Stimulated activated naive B cell treated with anti-CD40 and anti-IgM and Interleukin-4, amounts not matched to agents 10 μg/mL and 1 μg/mL and 100 μg/mL, for 72 hours (primary cell): ENCODE measurements around the gene NELFB.
A peak's percentile ranks its signal among the peaks of the same experiment; 100 is the strongest.

ENCODE experiments used
- ATAC-seq, 2 donors: fragments of 150-1000 bp; cut with Tn5 transposase; replicated peaks; 2 replicates each; pipeline ENCODE4 v1.10.0; 2021; ENCODE audit warnings: moderate library complexity in 1 of 2
- DNase-seq: peaks from one replicate; pipeline ENCODE4 v3.0.0; 2021
- H3K27ac Mint-ChIP-seq: one replicate; pipeline ENCODE4 v1.8.0; 2022; ENCODE audit warnings: mild to moderate bottlenecking, mixed read lengths
- H3K27me3 Mint-ChIP-seq, 2 donors: one replicate each; pipeline ENCODE4 v1.8.0; 2022; ENCODE audit warnings: mixed read lengths in 2 of 2
- H3K36me3 Mint-ChIP-seq, 2 donors: one replicate each; pipeline ENCODE4 v1.8.0; 2022; ENCODE audit warnings: mixed read lengths in 2 of 2, mild to moderate bottlenecking in 1 of 2
- H3K4me1 Mint-ChIP-seq, 2 donors: one replicate each; pipeline ENCODE4 v1.8.0; 2022; ENCODE audit warnings: mixed read lengths in 2 of 2, mild to moderate bottlenecking in 1 of 2
- H3K4me3 Mint-ChIP-seq, 2 donors: one replicate each; pipeline ENCODE4 v1.8.0; 2022; ENCODE audit warnings: mild to moderate bottlenecking in 2 of 2, mixed read lengths in 2 of 2, moderate library complexity in 1 of 2
- H3K9me3 Mint-ChIP-seq, 2 donors: one replicate each; pipeline ENCODE4 v1.8.0; 2022; ENCODE audit warnings: mixed read lengths in 2 of 2, mild to moderate bottlenecking in 1 of 2

The NELFB gene

GRCh38 chr9:137272241-137273094 lies 17.3 kb downstream of the NELFB start:
- Mint-ChIP-seq H3K27ac (no peak overlapping the region), H3K27me3 (no peaks in the 10 kb centered on the region), H3K36me3 (peaks cover 40 to 53% of the 10 kb centered on the region in 2 donors), H3K4me3 (no peak overlapping the region), H3K4me1 (peaks cover 44 to 62% of the 10 kb centered on the region in 2 donors), H3K9me3 (no peaks in the 10 kb centered on the region)
- ATAC-seq (no peak), DNase-seq (no peak)

- peaks cover 38 to 56% of the 10 kb centered on the region in 2 donors for H3K4me1 Mint-ChIP-seq
- H3K9me3 Mint-ChIP-seq = no peaks in the 10 kb centered on the region
- ATAC-seq (no peak), DNase-seq (no peak)
- no peaks in the 10 kb centered on the region for H3K27me3 Mint-ChIP-seq
- H3K4me3 Mint-ChIP-seq = no peak overlapping the region
- H3K36me3 Mint-ChIP-seq = peaks cover 34 to 46% of the 10 kb centered on the region in 2 donors
- H3K27ac Mint-ChIP-seq = no peak overlapping the region
Measured at GRCh38 chr9:137273095-137273490, 18.0 kb downstream of the NELFB start.

DNA sequence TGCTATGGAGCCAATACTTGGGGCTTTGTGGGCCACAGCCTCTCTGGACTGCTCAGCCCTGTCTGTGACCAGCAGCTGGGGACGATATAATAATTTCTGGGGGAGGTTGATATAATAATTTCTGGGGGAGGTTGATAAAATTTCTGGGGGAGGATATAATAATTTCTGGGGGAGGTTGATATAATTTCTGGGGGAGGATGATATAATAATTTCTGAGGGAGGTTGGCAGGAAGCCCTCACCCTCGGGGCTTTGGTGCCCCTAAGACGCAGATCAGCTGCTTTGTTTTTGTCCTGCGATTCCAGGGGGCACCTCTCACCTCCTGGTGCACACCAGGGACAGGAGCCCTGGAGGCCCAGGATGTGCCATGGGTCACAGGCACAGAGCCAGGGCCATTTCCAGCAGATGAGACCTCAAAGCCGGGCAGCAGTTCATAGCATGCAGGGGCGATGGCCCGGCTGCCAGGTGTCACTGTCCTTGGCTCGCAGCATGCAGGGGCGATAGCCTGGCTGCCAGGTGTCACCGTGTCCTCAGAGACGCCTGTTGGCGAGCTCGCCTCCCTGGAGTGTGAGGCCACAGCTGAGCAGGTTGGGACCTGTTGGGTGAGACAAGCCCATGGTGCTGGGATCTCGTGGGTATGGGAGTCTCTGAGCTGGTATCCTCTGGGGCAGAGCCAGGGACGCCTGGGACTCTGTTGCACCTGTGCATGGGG lies 18.6 kb downstream of the NELFB start:
- DNase-seq (no peak), ATAC-seq (no peak)
- H3K4me3 Mint-ChIP-seq = no peak overlapping the region
- H3K36me3 Mint-ChIP-seq = peaks cover 27 to 40% of the 10 kb centered on the region in 2 donors
- no peak overlapping the region for H3K27ac Mint-ChIP-seq
- peaks cover 33 to 49% of the 10 kb centered on the region in 2 donors for H3K4me1 Mint-ChIP-seq
- H3K27me3 Mint-ChIP-seq = no peaks in the 10 kb centered on the region
- no peaks in the 10 kb centered on the region for H3K9me3 Mint-ChIP-seq

GRCh38 chr9:137275203-137275587 lies 20.1 kb downstream of the NELFB start:
- no peaks in the 10 kb centered on the region for H3K27me3 Mint-ChIP-seq
- peak overlapping the region; percentile 80 for H3K27ac Mint-ChIP-seq
- DNase-seq (no peak), ATAC-seq (no peak)
- H3K9me3 Mint-ChIP-seq = no peaks in the 10 kb centered on the region
- peaks cover 20 to 27% of the 10 kb centered on the region in 2 donors for H3K36me3 Mint-ChIP-seq
- H3K4me3 Mint-ChIP-seq = peak overlapping the region; percentile 51 to 57
- H3K4me1 Mint-ChIP-seq = peaks cover 26 to 41% of the 10 kb centered on the region in 2 donors

DNA sequence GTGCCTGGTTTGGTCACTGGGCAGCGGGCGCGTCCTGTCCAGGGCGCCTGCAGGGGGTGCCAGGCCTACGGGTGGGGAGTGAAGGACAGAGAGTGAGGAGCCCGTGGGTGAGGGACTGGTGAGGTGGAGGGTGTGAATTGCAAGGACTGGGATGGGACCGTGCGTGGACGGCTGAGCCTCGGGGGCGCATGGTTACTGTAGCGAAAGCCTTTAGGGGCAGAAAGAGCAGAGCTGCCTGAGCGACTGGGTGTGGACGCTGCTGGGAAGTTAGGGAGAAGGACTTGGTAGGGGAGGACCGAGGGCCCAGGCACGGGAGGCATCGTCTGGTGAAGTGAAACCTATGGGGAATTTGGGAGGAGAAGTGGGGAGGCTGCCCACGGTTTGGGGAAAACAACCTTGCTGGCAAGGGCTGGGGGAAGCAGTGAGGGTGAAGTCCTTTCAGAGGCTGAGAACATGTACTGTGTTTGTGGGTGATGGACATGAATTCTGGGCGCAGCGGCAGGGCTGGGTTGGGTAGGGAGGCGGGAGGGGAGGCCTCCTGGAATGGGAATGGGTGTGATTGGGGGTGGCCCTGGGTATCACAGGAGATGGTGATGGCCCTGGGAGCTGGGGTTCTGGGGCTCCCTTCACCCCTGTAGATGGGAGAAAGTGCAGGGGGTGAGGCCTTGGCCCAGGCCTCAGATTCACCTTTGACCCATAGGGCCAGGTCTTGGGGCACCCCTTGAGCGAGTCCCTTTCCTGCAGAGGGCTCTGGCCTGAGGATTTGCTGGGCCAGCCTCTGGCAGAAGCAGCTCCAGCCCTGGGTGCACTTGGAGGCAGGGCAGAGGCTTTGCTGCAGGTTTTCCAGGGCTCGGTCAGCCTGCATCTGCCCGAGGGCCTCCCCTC lies 20.7 kb downstream of the NELFB start:
- peak overlapping the region; percentile 51 to 57 for H3K4me3 Mint-ChIP-seq
- peak overlapping the region; percentile 80 for H3K27ac Mint-ChIP-seq
- ATAC-seq = no peak
- H3K36me3 Mint-ChIP-seq = peaks cover 20 to 27% of the 10 kb centered on the region in 2 donors
- no peaks in the 10 kb centered on the region for H3K27me3 Mint-ChIP-seq
- no peaks in the 10 kb centered on the region for H3K9me3 Mint-ChIP-seq
- H3K4me1 Mint-ChIP-seq = peaks cover 26 to 40% of the 10 kb centered on the region in 2 donors
- DNase-seq = no peak

GRCh38 chr9:137276473-137277328 lies 21.6 kb downstream of the NELFB start:
- Mint-ChIP-seq H3K27me3 (no peaks in the 10 kb centered on the region), H3K27ac (peak overlapping the region; percentile 98), H3K36me3 (peaks cover 16 to 20% of the 10 kb centered on the region in 2 donors), H3K9me3 (no peaks in the 10 kb centered on the region), H3K4me3 (peak overlapping the region; percentile 89 to 93), H3K4me1 (peaks cover 24 to 33% of the 10 kb centered on the region in 2 donors)
- DNase-seq (no peak), ATAC-seq (peak; percentile 28 to 37)

GRCh38 chr9:137277329-137278041 lies 22.4 kb downstream of the NELFB start, which contains the start of gene TOR4A:
TOR4A (plus strand) TSS chr9:137277726; CDS start chr9:137278690, 964 bp downstream.
- peaks cover 25 to 41% of the 10 kb centered on the region in 2 donors for H3K4me1 Mint-ChIP-seq
- H3K4me3 Mint-ChIP-seq = peak within 1 kb of the TSS; percentile 89 to 93
- peak within 1 kb of the TSS; percentile 98 for H3K27ac Mint-ChIP-seq
- peak; percentile 77 to 81 for ATAC-seq
- no peaks in the 10 kb centered on the region for H3K9me3 Mint-ChIP-seq
- peaks cover 19 to 22% of the 10 kb centered on the region in 2 donors for H3K36me3 Mint-ChIP-seq
- DNase-seq = peak; percentile 66
- no peaks in the 10 kb centered on the region for H3K27me3 Mint-ChIP-seq

DNA sequence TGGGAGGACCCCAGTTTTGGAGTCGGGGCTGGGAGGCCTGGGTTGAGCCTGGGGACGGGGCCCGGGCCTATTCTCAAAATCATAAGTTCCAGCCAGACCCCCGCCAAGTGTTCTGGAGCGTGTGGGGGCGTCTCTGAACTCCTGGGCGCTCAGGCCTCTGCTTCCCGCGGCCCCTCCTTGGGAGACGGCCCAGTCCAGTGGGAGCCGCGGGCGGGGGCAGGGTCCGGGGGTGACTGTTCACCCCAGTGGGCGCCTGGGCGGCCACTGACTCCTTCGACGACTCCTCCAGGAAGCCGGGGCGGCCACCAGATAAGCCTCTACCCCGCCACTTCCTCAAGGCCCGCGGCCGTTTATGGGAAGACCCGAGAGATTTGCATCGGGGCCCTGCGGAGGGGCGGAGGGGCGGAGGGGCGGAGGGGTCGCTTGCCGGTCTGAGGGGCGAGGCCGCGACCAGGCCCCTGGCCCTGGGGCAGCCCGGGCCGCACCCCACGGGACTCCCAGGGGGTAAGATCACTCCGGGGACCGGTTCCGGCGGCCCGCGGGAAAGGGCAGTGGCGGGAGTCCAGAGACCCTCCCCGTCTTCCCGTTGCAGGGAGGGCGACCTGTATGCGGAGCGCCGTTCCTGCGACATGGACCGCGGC lies 23.1 kb downstream of the NELFB start:
- H3K27ac Mint-ChIP-seq = peak overlapping the region; percentile 98
- H3K36me3 Mint-ChIP-seq = peaks cover 20 to 23% of the 10 kb centered on the region in 2 donors
- peak overlapping the region; percentile 89 to 93 for H3K4me3 Mint-ChIP-seq
- H3K27me3 Mint-ChIP-seq = no peaks in the 10 kb centered on the region
- ATAC-seq = peak; percentile 21 to 26
- no peak for DNase-seq
- peaks cover 30 to 48% of the 10 kb centered on the region in 2 donors for H3K4me1 Mint-ChIP-seq
- H3K9me3 Mint-ChIP-seq = no peaks in the 10 kb centered on the region

DNA sequence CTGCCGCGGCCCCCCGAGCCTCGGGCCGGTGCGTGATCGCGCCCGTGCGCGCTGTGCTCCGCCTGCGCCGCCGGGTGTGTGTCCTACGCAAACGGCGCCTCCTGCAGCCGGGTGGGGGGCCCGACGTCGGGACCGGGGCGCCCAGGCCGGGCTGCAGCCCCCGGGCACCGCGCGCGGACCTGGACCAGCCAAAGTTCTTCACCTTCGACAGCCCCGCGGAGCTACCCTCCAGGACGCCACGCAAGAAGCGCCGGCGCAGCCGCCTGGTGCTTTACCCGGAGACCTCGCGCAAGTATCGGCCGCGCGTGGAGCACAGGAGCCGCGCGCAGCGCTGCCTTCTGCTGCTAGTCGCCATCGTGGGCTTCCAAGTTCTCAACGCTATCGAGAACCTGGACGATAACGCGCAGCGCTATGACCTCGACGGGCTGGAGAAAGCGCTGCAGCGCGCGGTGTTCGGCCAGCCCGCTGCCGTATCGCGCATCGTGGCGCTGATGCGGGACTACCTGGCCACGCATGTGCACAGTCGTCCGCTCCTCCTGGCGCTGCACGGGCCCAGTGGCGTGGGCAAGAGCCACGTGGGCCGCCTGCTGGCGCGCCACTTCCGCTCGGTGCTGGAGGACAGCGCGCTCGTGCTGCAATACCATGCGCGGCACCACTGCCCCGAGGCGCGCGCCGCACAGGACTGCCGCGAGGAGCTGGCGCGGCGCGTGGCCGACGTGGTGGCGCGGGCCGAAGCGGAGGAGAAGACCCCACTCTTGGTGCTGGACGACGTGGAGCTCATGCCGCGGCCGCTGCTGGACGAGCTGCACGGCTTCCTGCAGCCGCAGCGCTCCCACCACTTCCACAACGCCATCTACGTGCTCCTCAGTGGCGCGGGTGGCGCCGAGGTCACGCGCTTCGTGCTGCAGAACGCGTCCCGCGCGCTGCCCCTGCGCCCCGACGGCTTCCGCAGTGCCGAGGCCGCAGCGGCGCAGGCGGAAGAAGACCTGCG lies 23.9 kb downstream of the NELFB start:
- Mint-ChIP-seq H3K27ac (no peak overlapping the region), H3K27me3 (no peaks in the 10 kb centered on the region), H3K4me1 (peaks cover 30 to 48% of the 10 kb centered on the region in 2 donors), H3K4me3 (no peak overlapping the region), H3K36me3 (peaks cover 12 to 21% of the 10 kb centered on the region in 2 donors), H3K9me3 (no peaks in the 10 kb centered on the region)
- DNase-seq = no peak
- ATAC-seq = no peak

DNA sequence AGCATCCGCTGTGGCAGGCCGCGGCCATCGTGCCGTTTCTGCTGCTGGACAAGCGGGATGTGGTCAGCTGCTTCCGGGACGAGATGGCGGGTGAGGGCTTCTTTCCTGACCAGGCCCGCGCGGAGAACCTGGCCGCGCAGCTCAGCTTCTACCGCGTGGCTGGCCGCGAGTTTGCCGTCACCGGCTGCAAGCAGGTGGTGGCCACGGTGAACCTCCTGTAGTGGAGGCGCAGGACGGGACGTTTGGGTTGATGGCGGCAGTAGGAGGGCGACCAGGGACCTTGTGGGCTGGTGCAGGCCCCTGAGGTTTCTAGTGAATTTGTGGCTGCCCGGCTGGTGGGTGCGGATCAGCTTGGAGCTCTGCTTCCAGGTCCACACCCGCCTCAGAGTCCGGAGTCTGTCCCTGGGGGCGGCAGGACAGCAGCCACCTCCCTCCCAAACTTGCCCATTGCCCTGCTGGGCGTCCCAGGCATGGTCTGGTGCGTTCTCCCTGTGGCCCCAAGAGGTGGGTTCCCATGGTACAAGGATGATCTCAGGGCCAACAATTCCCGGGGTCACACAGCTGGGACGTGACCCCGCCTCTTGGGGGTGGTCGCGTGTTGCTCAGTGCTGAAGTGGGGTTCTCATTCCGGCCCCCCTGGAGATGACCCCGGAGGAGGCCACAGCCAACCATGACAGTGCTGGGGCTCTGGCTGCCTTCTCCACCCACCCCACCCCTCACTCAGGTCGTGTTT lies 24.8 kb downstream of the NELFB start:
- Mint-ChIP-seq H3K4me3 (no peak overlapping the region), H3K4me1 (peaks cover 24 to 40% of the 10 kb centered on the region in 2 donors), H3K9me3 (no peaks in the 10 kb centered on the region), H3K27me3 (no peaks in the 10 kb centered on the region), H3K36me3 (peaks cover 4 to 14% of the 10 kb centered on the region in 2 donors), H3K27ac (no peak overlapping the region)
- ATAC-seq = no peak
- DNase-seq = no peak
